GM21825 (cell line): ENCODE results near the gene HLA-DPA1.

Experiments used
- ATAC-seq: cut with Tn5 transposase; IDR thresholded peaks from one replicate; pipeline ENCODE4 v1.9.1; 2021; ENCODE audit warnings: mild to moderate bottlenecking, moderate library complexity; ENCODE audit not compliant: unreplicated experiment

Gene HLA-DPA1

DNA sequence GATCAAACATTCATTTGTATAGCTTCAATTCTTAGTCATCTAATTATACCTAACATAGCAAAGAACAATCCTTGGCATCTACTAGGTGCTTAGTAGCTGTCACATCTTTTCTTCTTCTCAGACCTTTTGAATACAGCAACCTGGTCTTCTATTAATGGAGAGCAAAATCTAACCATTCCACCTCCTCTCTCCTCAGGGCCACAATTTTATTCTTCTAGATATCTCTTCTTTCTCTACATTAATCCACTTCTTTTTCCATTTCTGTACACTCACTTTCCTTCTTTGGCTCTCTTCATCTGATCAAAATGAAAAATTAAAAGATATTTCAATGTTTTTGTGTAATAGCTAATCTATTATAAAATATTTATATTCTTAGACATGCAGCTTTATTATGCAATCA is 55.0 kb downstream of the HLA-DPA1 start:
- no peak for ATAC-seq

DNA sequence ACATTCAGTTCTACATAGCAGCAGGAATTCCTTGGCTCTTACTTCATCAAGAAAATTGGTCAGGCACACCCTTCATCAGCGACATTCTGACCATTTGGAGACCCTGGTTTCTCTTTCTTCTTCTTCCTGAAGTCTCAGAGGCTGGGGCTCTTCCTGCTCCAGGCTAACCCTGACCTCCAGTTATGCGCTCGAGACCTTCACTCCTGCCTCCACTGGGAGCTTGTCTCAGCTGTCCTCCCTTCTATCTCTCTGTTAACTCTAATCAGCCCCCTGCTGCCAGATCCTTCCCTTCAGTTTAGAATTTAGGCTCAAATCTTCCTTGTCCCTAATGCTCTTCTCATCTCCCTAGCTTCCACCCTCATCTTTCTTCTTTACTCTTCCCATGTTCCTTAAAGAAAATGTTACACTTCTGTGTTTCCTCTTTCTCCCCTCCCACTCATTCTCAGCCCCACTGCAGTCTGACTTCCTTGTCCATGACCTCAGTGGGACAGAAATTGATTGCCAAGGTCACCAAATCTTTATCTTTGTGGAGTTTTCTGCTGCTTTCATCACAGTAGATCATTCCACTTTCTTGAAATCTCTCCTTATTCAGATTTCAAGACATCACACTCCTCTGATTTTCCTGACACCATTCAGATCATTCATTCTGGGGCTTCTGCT is 55.6 kb downstream of the HLA-DPA1 start:
- no peak for ATAC-seq

DNA sequence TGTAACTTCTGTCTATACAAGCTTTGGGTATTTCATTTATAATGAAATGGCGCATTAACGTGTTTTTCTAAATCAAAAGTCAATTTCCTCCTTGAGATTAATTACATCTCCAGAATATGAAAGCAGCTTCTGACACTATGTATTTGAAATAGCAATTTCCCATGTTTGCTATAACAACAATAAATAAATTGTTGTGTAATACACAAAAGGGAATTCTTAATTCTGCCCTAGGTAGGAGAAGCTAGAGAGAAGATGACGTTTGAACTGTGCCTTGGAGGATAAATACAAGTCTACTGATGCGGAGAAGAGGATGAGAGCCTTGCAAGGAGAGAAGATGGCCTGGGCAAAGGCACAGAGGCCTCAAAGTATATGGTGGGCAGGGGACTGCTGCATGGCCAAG is 56.4 kb downstream of the HLA-DPA1 start:
- ATAC-seq, result no peak

DNA sequence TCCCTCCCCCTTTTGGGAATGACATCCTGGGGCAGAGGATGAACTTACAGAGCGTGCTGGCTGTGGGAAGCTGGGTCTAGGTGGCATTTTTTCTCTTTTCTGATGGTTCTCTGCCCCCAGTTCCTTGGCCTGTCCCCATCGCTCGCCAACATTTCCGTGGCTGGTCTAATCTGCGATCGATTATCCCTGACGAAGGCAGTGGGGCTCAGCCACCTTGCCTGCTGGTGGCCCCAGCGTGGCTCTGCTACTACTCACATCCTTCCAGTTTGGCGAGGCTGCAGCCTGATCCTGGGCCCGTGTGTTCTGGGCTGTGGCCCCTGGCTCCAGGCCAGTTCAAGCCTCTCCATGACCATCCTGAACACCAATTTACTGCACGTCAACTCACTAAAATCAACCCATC is 57.7 kb downstream of the HLA-DPA1 start:
- no peak for ATAC-seq

DNA sequence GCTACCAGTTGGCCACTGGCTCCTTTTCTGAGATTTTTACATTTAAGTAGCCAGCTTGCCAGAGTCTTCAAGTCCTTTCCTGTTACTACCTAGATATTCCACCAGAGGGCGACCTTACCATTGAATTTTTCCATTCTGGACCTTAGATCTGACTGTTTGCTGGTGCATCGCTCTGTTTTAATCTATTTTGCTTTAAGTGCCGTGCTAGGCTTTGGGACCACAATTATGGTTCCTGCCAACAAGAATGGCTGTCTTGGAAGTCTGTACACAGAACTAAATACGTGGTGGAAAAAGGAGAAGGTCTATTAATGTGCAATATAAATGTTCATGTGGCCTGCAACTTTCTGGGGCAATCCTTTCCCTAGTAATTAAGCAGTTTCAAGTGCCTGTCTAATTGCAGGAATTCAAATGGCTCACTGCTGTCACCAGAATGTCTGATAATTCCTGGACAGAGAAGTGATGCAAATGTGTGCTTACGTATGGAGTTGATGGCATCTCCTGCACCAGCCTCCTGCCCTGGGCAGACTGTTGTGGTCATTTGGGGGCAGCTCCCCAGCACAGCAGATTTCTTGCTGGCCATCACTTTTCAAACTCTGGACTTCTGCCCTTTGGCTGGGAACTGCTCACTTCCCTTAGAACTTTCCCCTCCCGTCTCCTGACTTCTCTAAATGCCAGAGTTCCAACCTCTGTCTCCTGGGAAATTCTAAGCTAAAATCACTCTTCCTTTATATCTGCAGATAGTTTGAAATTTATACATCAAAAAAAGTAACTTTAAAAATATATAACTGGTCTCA is 58.4 kb downstream of the HLA-DPA1 start:
- ATAC-seq, result no peak
